Parathyroid adenoma (tissue), 2 donors: ENCODE results near the gene TSPAN18.

Experiments
- H2AFZ ChIP-seq: fragments of 300-600 bp; sonication (generic); one replicate; pipeline ENCODE4 v1.7.0; 2017; ENCODE audit warnings: antibody characterized with exemption, mild to moderate bottlenecking
- H3K27ac ChIP-seq: fragments of 300-600 bp; sonication (generic); one replicate; pipeline ENCODE4 v1.7.0; 2017
- H3K27me3 ChIP-seq: fragments of 300-600 bp; sonication (generic); one replicate; pipeline ENCODE4 v1.7.0; 2017; ENCODE audit warnings: low read length; ENCODE audit not compliant: control insufficient read depth, insufficient read depth
- H3K36me3 ChIP-seq: fragments of 300-600 bp; sonication (generic); one replicate; pipeline ENCODE4 v1.7.0; 2017; ENCODE audit warnings: low read length; ENCODE audit not compliant: control insufficient read depth, insufficient read depth
- H3K4me1 ChIP-seq: fragments of 300-600 bp; sonication (generic); one replicate; pipeline ENCODE4 v1.7.0; 2017; ENCODE audit warnings: control low read depth
- H3K4me2 ChIP-seq: fragments of 300-600 bp; sonication (generic); one replicate; pipeline ENCODE4 v1.7.0; 2017; ENCODE audit warnings: low read length
- H3K4me3 ChIP-seq: fragments of 300-600 bp; sonication (generic); one replicate; pipeline ENCODE4 v1.7.0; 2017; ENCODE audit warnings: low read depth, low read length
- H3K79me2 ChIP-seq: fragments of 300-600 bp; sonication (generic); one replicate; pipeline ENCODE4 v1.7.0; 2017; ENCODE audit warnings: control low read depth
- H3K9ac ChIP-seq: fragments of 300-600 bp; sonication (generic); one replicate; pipeline ENCODE4 v1.7.0; 2017; ENCODE audit warnings: mild to moderate bottlenecking
- H3K9me3 ChIP-seq: fragments of 300-600 bp; sonication (generic); one replicate; pipeline ENCODE4 v1.7.0; 2017; ENCODE audit warnings: low read length; ENCODE audit not compliant: control insufficient read depth
- TF ChIP-seq, protein P1 (sequence below): fragments of 300-600 bp; sonication (generic); IDR thresholded peaks from one replicate; pipeline ENCODE4 v1.7.0; 2017; ENCODE audit warnings: antibody characterized with exemption, mild to moderate bottlenecking
- donor health status: primary hyperparathyroidism.

The TSPAN18 gene

GRCh38 chr11:44809283-44809682 is 82.5 kb downstream of the TSPAN18 start:
- TF ChIP-seq, protein P1, sequence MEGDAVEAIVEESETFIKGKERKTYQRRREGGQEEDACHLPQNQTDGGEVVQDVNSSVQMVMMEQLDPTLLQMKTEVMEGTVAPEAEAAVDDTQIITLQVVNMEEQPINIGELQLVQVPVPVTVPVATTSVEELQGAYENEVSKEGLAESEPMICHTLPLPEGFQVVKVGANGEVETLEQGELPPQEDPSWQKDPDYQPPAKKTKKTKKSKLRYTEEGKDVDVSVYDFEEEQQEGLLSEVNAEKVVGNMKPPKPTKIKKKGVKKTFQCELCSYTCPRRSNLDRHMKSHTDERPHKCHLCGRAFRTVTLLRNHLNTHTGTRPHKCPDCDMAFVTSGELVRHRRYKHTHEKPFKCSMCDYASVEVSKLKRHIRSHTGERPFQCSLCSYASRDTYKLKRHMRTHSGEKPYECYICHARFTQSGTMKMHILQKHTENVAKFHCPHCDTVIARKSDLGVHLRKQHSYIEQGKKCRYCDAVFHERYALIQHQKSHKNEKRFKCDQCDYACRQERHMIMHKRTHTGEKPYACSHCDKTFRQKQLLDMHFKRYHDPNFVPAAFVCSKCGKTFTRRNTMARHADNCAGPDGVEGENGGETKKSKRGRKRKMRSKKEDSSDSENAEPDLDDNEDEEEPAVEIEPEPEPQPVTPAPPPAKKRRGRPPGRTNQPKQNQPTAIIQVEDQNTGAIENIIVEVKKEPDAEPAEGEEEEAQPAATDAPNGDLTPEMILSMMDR = no peak
- Histone ChIP-seq H3K36me3 (no peaks in the 10 kb centered on the region), H3K79me2 (no peaks in the 10 kb centered on the region), H3K4me1 (no peaks in the 10 kb centered on the region), H3K4me3 (no peak overlapping the region), H3K4me2 (no peak overlapping the region), H3K27ac (no peak overlapping the region), H2AFZ (no peak overlapping the region), H3K9me3 (no peaks in the 10 kb centered on the region), H3K27me3 (no peaks in the 10 kb centered on the region), H3K9ac (no peak overlapping the region)

DNA sequence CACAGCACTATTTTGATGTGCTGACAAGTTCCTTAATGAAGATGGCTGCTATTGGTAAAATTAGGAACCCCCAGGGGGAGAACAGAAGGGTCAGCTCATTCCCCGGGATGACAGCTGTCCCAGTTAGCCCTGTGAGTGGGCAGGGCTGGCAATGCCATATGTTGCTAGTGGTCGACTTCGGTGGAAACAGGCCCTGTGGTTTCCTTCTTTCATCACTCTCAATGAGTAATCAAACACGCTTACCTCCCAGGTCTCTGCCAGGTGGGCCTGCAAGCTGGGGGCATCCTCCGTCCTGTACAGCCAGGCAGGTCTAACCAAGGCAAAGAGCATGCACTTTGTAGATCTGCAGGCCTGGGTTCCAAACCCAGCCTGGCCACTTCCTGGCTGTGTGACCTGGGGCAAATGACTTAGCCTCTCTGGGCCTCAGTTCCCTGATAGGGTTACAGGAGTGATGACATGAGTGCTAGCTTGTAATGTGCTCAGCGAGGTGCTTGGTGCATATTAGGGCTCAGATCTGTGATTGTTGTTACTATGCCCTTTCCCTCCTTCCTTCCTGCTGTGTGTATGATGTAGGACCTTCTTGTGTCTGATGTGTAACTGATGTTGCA is 85.2 kb downstream of the TSPAN18 start:
- no peak overlapping the region for H3K4me3 ChIP-seq
- TF ChIP-seq, protein P1 = no peak
- H3K9me3 ChIP-seq = no peaks in the 10 kb centered on the region
- no peak overlapping the region for H3K27ac ChIP-seq
- H3K4me2 ChIP-seq = no peak overlapping the region
- no peak overlapping the region for H3K9ac ChIP-seq
- H3K36me3 ChIP-seq = no peaks in the 10 kb centered on the region
- no peak overlapping the region for H2AFZ ChIP-seq
- H3K27me3 ChIP-seq = no peaks in the 10 kb centered on the region
- no peaks in the 10 kb centered on the region for H3K79me2 ChIP-seq
- H3K4me1 ChIP-seq = no peaks in the 10 kb centered on the region

DNA sequence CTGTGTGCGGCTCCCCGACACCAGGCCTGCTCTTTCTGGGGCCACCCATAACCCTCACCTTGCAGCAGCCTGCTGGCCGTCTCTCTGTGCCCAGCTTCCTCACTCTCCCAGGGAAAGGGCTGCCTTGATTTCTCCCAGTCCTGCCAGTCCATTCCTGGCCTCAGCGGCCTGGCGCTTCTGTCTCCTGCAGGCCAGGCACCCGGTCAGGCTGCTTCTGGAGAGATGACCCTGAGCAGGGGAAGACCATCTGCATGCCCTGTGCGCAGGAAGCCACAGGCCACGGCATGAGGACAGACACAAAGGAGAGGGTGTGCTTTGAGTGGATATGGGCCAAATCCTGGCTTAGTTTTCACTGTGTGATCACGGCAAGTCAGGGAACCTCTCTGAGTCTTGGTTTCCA is 86.2 kb downstream of the TSPAN18 start:
- H3K27me3 ChIP-seq = no peaks in the 10 kb centered on the region
- no peaks in the 10 kb centered on the region for H3K9me3 ChIP-seq
- H3K36me3 ChIP-seq = no peaks in the 10 kb centered on the region
- H3K4me2 ChIP-seq = no peak overlapping the region
- H3K9ac ChIP-seq = no peak overlapping the region
- no peaks in the 10 kb centered on the region for H3K79me2 ChIP-seq
- H3K27ac ChIP-seq = no peak overlapping the region
- no peaks in the 10 kb centered on the region for H3K4me1 ChIP-seq
- H2AFZ ChIP-seq = no peak overlapping the region
- H3K4me3 ChIP-seq = no peak overlapping the region
- TF ChIP-seq, protein P1 = no peak

GRCh38 chr11:44813401-44813800 is 86.6 kb downstream of the TSPAN18 start:
- no peaks in the 10 kb centered on the region for H3K27me3 ChIP-seq
- no peaks in the 10 kb centered on the region for H3K9me3 ChIP-seq
- no peaks in the 10 kb centered on the region for H3K36me3 ChIP-seq
- no peak overlapping the region for H3K27ac ChIP-seq
- no peak overlapping the region for H3K9ac ChIP-seq
- H3K4me2 ChIP-seq = no peak overlapping the region
- no peak overlapping the region for H2AFZ ChIP-seq
- H3K4me3 ChIP-seq = no peak overlapping the region
- no peaks in the 10 kb centered on the region for H3K4me1 ChIP-seq
- H3K79me2 ChIP-seq = no peaks in the 10 kb centered on the region
- TF ChIP-seq, protein P1 = no peak

GRCh38 chr11:44814881-44815592 is 88.3 kb downstream of the TSPAN18 start:
- H3K79me2 ChIP-seq = no peaks in the 10 kb centered on the region
- no peak overlapping the region for H2AFZ ChIP-seq
- H3K4me3 ChIP-seq = no peak overlapping the region
- no peaks in the 10 kb centered on the region for H3K27me3 ChIP-seq
- no peak overlapping the region for H3K4me2 ChIP-seq
- TF ChIP-seq, protein P1 = no peak
- no peaks in the 10 kb centered on the region for H3K9me3 ChIP-seq
- H3K36me3 ChIP-seq = no peaks in the 10 kb centered on the region
- H3K9ac ChIP-seq = no peak overlapping the region
- H3K27ac ChIP-seq = no peak overlapping the region
- no peaks in the 10 kb centered on the region for H3K4me1 ChIP-seq
